GM12801 (cell line): ENCODE measurements around the gene ATP9A.

Experiments used
- TF ChIP-seq, protein P1 (sequence below): IDR thresholded peaks from one replicate; pipeline ENCODE4 v1.5.1; 2011; ENCODE audit warnings: control low read depth; ENCODE audit not compliant: insufficient read length; ENCODE audit errors: extremely low read depth

ATP9A gene

DNA sequence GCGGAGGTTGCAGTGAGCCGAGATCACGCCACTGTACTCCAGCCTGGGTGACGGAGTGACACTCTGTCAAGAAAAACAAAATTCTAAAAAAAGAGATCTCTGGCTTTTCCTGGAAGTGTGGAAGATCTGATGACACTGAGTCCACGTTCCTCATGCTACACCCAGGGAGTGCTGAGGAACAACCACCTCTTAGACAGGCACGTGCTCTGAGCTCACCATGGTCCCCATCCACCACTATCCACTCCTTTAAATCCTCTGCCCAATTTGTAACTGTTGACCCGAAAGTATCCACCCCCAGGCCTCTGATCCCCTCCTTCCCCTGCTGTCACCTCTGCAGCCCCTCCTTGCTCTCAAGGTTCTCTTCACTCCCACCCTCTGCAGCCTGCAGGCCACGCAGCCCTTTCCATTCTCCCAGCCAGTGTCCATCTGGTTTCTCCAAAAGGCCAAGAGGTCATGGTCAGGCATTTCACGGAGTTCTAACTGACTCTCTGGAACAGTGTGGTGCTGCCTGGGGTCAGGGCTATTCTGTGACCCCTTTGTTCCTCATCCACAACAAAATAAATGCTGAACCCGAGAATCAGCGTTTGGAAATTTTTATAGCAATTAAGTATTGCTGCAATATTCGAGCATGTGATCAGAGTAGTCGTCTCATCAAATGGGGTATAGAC, 88.8 kb downstream of the ATP9A start:
- TF ChIP-seq, protein P1, sequence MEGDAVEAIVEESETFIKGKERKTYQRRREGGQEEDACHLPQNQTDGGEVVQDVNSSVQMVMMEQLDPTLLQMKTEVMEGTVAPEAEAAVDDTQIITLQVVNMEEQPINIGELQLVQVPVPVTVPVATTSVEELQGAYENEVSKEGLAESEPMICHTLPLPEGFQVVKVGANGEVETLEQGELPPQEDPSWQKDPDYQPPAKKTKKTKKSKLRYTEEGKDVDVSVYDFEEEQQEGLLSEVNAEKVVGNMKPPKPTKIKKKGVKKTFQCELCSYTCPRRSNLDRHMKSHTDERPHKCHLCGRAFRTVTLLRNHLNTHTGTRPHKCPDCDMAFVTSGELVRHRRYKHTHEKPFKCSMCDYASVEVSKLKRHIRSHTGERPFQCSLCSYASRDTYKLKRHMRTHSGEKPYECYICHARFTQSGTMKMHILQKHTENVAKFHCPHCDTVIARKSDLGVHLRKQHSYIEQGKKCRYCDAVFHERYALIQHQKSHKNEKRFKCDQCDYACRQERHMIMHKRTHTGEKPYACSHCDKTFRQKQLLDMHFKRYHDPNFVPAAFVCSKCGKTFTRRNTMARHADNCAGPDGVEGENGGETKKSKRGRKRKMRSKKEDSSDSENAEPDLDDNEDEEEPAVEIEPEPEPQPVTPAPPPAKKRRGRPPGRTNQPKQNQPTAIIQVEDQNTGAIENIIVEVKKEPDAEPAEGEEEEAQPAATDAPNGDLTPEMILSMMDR, result no peak

DNA sequence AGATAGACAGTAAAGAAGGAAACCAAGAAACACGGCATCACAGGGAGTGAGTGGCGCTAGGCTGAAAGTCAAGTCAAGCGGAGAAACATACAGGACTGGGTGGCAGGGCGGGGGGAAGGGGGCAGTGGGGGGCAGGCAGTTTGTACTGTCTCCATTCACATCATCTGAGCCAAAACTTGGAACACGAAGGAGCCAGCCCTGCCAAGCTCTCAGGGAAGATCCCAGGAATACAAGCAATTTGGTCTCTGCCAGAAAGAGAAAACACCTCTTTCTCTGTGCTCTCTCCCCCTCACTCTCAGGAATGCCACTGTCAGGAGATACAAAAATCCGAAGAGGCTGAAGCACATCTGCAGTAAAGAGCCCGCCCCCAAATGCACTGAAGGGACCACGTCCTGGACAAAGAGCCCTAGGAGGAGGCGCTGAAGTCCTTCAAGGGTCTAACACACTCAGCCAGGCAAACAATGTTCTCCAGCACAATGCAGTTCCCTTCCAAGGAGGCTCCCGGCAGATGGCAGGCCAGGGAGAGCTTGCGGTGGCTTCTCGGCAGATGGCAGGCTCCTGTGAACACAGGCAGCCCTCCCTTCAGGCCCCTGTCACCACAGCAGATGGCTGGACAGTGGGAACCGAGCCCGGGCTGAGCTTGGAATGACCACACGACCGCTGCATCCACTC, 90.0 kb downstream of the ATP9A start:
- TF ChIP-seq, protein P1, result no peak

DNA sequence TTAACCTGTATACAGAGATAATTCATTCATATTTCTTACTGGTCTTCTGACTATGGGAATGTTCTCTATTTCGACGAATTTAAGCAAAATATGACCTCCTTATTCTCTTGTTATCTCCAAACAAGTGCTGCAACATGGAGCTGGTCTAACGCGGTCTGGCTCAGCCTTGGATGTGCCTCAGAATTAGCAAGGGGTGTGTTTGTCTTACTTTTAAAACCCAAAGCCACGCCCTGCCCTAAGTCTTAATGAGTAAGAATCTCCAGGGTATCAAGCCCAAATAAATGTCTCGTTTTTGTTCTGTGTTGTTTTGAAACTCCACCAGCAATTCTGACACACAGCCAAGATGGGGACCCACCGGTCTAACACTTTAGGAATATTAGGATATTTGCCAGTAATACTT, 99.2 kb downstream of the ATP9A start:
- TF ChIP-seq, protein P1, result no peak

DNA sequence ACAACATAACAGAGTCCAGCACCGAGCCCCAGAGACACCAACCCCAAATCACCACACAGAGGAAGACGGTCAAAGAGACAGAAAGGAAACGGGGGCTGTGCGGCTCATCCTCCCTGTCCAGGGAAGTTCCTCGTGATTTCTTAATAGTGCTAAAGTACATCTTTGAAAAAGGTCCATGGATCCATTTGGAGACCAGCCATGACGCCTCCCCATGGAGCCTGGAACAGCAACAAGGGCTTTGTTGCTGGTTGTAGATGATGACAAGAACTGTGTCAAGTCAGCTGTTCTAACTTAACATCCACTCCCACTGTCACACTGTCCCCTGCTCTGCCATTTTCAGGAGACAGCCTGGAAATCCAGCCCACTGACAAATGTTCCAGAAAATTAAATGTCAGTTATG, 99.7 kb downstream of the ATP9A start:
- TF ChIP-seq, protein P1, result no peak

DNA sequence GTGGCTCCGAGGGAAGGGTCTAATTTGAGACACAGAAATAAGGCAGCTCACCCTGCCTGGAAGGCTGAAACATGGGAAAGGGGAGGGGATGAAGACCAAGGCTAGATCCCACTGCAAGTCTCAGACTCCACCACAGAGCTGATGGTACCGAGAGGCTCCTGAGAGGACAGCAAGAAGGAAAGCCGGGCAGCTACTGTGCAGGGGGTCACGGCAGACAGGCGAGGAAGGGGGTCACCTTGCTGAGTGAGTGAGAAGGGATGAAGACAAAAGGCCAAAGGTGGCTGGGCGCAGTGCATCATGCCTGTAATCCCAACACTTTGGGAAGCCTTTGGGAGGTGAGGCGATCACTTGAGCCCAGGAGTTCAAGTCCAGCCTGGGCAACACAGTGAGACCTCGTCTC, 100.7 kb downstream of the ATP9A start:
- TF ChIP-seq, protein P1, result no peak

DNA sequence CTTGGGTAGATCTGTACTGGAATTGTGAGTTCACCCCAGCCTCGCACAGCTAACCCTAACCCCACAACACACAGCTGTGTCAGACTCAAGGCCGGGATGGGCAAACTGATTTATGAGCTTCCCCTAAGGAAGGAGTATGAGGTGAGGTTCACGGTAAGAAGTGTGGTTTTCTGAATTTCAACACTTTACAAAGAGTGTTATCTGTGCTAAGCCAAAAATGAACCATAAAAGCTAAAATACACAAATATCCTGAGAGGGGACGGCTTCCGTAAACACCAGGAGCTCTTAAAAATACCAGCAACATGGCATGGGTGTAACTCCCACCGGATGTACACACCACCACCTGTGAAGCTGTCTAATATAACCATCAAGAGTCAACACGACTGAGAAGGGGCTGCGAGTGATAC, 101.2 kb downstream of the ATP9A start:
- TF ChIP-seq, protein P1, result no peak

DNA sequence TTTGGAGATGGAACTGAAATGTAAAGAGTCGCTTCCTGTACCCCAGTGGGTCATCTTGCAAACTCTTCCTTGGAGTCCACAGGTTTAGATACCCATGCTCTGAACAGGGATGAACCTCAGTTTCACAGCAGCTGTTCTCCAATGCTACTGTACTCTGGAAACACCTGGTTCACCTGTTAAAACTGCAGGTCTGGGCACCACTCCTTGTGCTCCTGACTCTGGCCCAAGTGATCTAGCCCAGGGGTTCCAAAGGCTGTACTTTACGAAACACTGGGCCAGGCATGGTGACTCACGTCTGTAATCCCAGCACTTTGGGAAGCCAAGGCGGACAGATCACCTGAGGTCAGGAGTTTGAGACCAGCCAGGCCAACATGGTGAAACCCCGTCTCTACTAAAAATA, 102.1 kb downstream of the ATP9A start:
- TF ChIP-seq, protein P1, result no peak
